Right lobe of liver (tissue), 4 donors: ENCODE measurements around the gene RNF215.

Experiments
- POLR2A ChIP-seq: fragments of 450-650 bp; IDR thresholded peaks from one replicate; pipeline ENCODE4 v1.6.1; 2017; ENCODE audit warnings: antibody characterized with exemption, mild to moderate bottlenecking
- TF ChIP-seq, protein P1 (sequence below), 4 donors: fragments of 200-600 bp in 3 of 4; fragments of 450-650 bp in 1 of 4; IDR thresholded peaks; one replicate each; pipeline versions ENCODE4 v1.5.1 to v1.8.0; 2016 to 2022; ENCODE audit warnings: antibody characterized with exemption in 4 of 4, mild to moderate bottlenecking in 2 of 4
- donor health status: DM: no; HTN: no; CAD: no.
- donor health status: DM: no; HTN: no; CAD: no.
- donor health status: DM: no; HTN: yes; CAD: no.

DNA sequence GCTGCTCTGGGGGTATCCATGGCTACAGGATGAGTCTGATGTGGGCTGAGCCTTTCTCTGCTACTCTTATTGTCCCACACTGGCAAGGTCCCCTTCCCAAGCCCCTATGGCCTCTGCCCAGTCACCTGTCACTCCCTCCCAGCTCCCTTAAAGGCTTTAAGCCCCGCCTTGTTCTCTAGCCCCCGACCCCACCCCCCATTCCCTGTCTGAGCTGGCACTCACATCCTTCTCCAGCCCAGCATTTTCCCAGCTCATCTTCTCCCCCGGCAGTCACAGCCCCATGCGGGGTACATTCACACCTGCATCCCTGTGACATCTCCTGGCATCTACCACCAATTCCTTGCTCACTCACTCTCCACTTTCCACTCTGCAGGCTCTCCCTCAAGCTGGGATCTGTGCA lies 42.7 kb upstream of the RNF215 start:
- TF ChIP-seq POLR2A: no peak
- TF ChIP-seq, protein P1, sequence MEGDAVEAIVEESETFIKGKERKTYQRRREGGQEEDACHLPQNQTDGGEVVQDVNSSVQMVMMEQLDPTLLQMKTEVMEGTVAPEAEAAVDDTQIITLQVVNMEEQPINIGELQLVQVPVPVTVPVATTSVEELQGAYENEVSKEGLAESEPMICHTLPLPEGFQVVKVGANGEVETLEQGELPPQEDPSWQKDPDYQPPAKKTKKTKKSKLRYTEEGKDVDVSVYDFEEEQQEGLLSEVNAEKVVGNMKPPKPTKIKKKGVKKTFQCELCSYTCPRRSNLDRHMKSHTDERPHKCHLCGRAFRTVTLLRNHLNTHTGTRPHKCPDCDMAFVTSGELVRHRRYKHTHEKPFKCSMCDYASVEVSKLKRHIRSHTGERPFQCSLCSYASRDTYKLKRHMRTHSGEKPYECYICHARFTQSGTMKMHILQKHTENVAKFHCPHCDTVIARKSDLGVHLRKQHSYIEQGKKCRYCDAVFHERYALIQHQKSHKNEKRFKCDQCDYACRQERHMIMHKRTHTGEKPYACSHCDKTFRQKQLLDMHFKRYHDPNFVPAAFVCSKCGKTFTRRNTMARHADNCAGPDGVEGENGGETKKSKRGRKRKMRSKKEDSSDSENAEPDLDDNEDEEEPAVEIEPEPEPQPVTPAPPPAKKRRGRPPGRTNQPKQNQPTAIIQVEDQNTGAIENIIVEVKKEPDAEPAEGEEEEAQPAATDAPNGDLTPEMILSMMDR (IDR thresholded peaks at IDR 0.05): no peak
